ENCODE data around the gene FAM50A. TPM values are rescaled to one million over a fixed set of nuclear protein-coding genes. Genes with fewer than 3 reads are reported as not detected.

The FAM50A gene
- total RNA-seq, 4 donors from 2014 or later = 39.9 to 130 (median 52.0) TPM

GRCh38 chrX:154428176-154429171 lies 15.5 kb upstream of the FAM50A start, which contains the start of gene ATP6AP1:
TSS of gene ATP6AP1 (plus strand) at chrX:154428677. CDS start at chrX:154428693, 16 bp downstream.
- peak; percentile 93 for DNase-seq
- no peaks in the 10 kb centered on the region for H3K27me3 ChIP-seq
- intact Hi-C loops (cut with DNase I; ENCODE audit: low total_unique reads) = no loop called here

GRCh38 chrX:154429711-154430110 lies 14.2 kb upstream of the FAM50A start:
- WGBS, 2 donors (ENCODE audit: low coverage in 1 of 2) = 81% methylated on average over 2 of the region's 2 CpGs; no CpG with 5 or more reads in 1 of the 2 donors
- TF ChIP-seq EP300 (IDR thresholded peaks at IDR 0.05; ENCODE audit: low read depth) (no peak), POLR2A (IDR thresholded peaks at IDR 0.05) (no peak), POLR2AphosphoS5 (IDR thresholded peaks at IDR 0.05) (no peak), CTCF (IDR thresholded peaks at IDR 0.05) (no peak)
- in situ Hi-C loops (cut with MboI; ENCODE audit: low pct_ligation_motif_present in 1 of 4, low pct_unique_long_range_greater_than_20kb in 1 of 4, low sequenced_read_pairs in 3 of 4) (no loop called here), intact Hi-C loops (cut with DNase I; ENCODE audit: low total_unique reads) (no loop called here)
- H3K9me3 ChIP-seq = no peaks in the 10 kb centered on the region
- no peaks in the 10 kb centered on the region for H3K27me3 ChIP-seq
- H3K27ac ChIP-seq = peak overlapping the region in 1 of 4 donors; percentile 86
- no peak for DNase-seq
- peak overlapping the region in 1 of 4 donors; percentile 92 for H3K4me3 ChIP-seq
- H3K4me1 ChIP-seq = peaks cover 0 to 15% (median 4%) of the 10 kb centered on the region in 4 donors
- H3K36me3 ChIP-seq = no peaks in the 10 kb centered on the region

More at GRCh38 chrX:154428176-154429171, 15.5 kb upstream of the FAM50A start, which contains the start of gene ATP6AP1:
- H3K4me1 ChIP-seq = peaks cover 0 to 15% (median 4%) of the 10 kb centered on the region in 4 donors
- in situ Hi-C loops (cut with MboI; ENCODE audit: low pct_ligation_motif_present in 1 of 4, low pct_unique_long_range_greater_than_20kb in 1 of 4, low sequenced_read_pairs in 3 of 4) = no loop called here
- 47% methylated on average over 83 of the region's 87 CpGs; no CpG with 5 or more reads in 1 of the 2 donors for WGBS, 2 donors (ENCODE audit: low coverage in 1 of 2)
- H3K4me3 ChIP-seq = peak within 1 kb of the TSS; percentile 55 to 92 (median 74)
- H3K27ac ChIP-seq = peak within 1 kb of the TSS; percentile 81 to 89 (median 86)
- no peaks in the 10 kb centered on the region for H3K36me3 ChIP-seq
- peak; percentile 74 for TF ChIP-seq POLR2A (IDR thresholded peaks at IDR 0.05)
- TF ChIP-seq EP300 (IDR thresholded peaks at IDR 0.05; ENCODE audit: low read depth) = no peak
- no peak for TF ChIP-seq CTCF (IDR thresholded peaks at IDR 0.05)
- TF ChIP-seq POLR2AphosphoS5 (IDR thresholded peaks at IDR 0.05) = peak; percentile 73 to 76 (median 75)
- H3K9me3 ChIP-seq = no peaks in the 10 kb centered on the region

GRCh38 chrX:154430479-154430878 lies 13.5 kb upstream of the FAM50A start:
- Histone ChIP-seq H3K9me3 (no peaks in the 10 kb centered on the region), H3K4me3 (no peak overlapping the region), H3K27me3 (no peaks in the 10 kb centered on the region), H3K36me3 (no peaks in the 10 kb centered on the region), H3K4me1 (peaks cover 0 to 15% (median 4%) of the 10 kb centered on the region in 4 donors), H3K27ac (peak overlapping the region in 1 of 4 donors; percentile 12)
- 58 to 90% methylated on average over 4 to 6 of the region's 6 CpGs for WGBS, 2 donors (ENCODE audit: low coverage in 1 of 2)
- TF ChIP-seq CTCF (IDR thresholded peaks at IDR 0.05) (no peak), POLR2AphosphoS5 (IDR thresholded peaks at IDR 0.05) (no peak), POLR2A (IDR thresholded peaks at IDR 0.05) (no peak), EP300 (IDR thresholded peaks at IDR 0.05; ENCODE audit: low read depth) (no peak)
- intact Hi-C loops (cut with DNase I; ENCODE audit: low total_unique reads) (no loop called here), in situ Hi-C loops (cut with MboI; ENCODE audit: low pct_ligation_motif_present in 1 of 4, low pct_unique_long_range_greater_than_20kb in 1 of 4, low sequenced_read_pairs in 3 of 4) (no loop called here)
- DNase-seq = no peak

GRCh38 chrX:154430916-154431315 lies 13.0 kb upstream of the FAM50A start:
- H3K4me1 ChIP-seq = peaks cover 0 to 15% (median 4%) of the 10 kb centered on the region in 4 donors
- in situ Hi-C loops (cut with MboI; ENCODE audit: low pct_ligation_motif_present in 1 of 4, low pct_unique_long_range_greater_than_20kb in 1 of 4, low sequenced_read_pairs in 3 of 4) (no loop called here), intact Hi-C loops (cut with DNase I; ENCODE audit: low total_unique reads) (no loop called here)
- 59 to 80% methylated on average over 1 to 7 of the region's 7 CpGs for WGBS, 2 donors (ENCODE audit: low coverage in 1 of 2)
- TF ChIP-seq POLR2A (IDR thresholded peaks at IDR 0.05) = no peak
- TF ChIP-seq EP300 (IDR thresholded peaks at IDR 0.05; ENCODE audit: low read depth) = no peak
- TF ChIP-seq CTCF (IDR thresholded peaks at IDR 0.05) = no peak
- no peak for TF ChIP-seq POLR2AphosphoS5 (IDR thresholded peaks at IDR 0.05)
- H3K4me3 ChIP-seq = no peak overlapping the region
- no peaks in the 10 kb centered on the region for H3K9me3 ChIP-seq
- H3K27me3 ChIP-seq = no peaks in the 10 kb centered on the region
- H3K27ac ChIP-seq = peak overlapping the region in 1 of 4 donors; percentile 12
- no peaks in the 10 kb centered on the region for H3K36me3 ChIP-seq
- DNase-seq = no peak
